ENCODE measurements around the gene ANXA6.
A peak's percentile ranks its signal among the peaks of the same experiment; 100 is the strongest.

The ANXA6 gene

GRCh38 chr5:151083081-151083676, 74.4 kb downstream of the ANXA6 start:
- Mint-ChIP-seq H3K4me3 (peak overlapping the region; percentile 83), H3K4me1 (ENCODE audit: low read depth) (peaks cover 71% of the 10 kb centered on the region), H3K27ac (peak overlapping the region; percentile 61), H3K9me3 (ENCODE audit: low read depth) (no peaks in the 10 kb centered on the region), H3K27me3 (no peaks in the 10 kb centered on the region), H3K36me3 (peaks cover 2% of the 10 kb centered on the region)

GRCh38 chr5:151082282-151082902, 75.2 kb downstream of the ANXA6 start:
- peak overlapping the region; percentile 83 for H3K4me3 Mint-ChIP-seq
- H3K27me3 Mint-ChIP-seq, result no peaks in the 10 kb centered on the region
- H3K27ac Mint-ChIP-seq, result peak overlapping the region; percentile 37
- peaks cover 76% of the 10 kb centered on the region for H3K4me1 Mint-ChIP-seq (ENCODE audit: low read depth)
- H3K36me3 Mint-ChIP-seq, result peaks cover 6% of the 10 kb centered on the region
- H3K9me3 Mint-ChIP-seq (ENCODE audit: low read depth), result no peaks in the 10 kb centered on the region

GRCh38 chr5:151081431-151082281, 75.9 kb downstream of the ANXA6 start:
- Mint-ChIP-seq H3K4me1 (ENCODE audit: low read depth) (peaks cover 77% of the 10 kb centered on the region), H3K27ac (peak overlapping the region; percentile 85), H3K36me3 (peaks cover 8% of the 10 kb centered on the region), H3K4me3 (peak overlapping the region; percentile 83), H3K27me3 (no peaks in the 10 kb centered on the region), H3K9me3 (ENCODE audit: low read depth) (no peaks in the 10 kb centered on the region)

- Mint-ChIP-seq H3K27ac (peak within 1 kb of the TSS; percentile 95), H3K36me3 (peaks cover 8% of the 10 kb centered on the region), H3K4me1 (ENCODE audit: low read depth) (peaks cover 78% of the 10 kb centered on the region), H3K4me3 (peak within 1 kb of the TSS; percentile 96), H3K9me3 (ENCODE audit: low read depth) (no peaks in the 10 kb centered on the region), H3K27me3 (no peaks in the 10 kb centered on the region)
Measured at GRCh38 chr5:151080613-151081430, 76.8 kb downstream of the ANXA6 start, which contains the start of gene TNIP1. TNIP1 (minus strand) TSS chr5:151081034; CDS start chr5:151065095, 15,939 bp downstream.

- no peaks in the 10 kb centered on the region for H3K27me3 Mint-ChIP-seq
- peak overlapping the region; percentile 95 for H3K27ac Mint-ChIP-seq
- H3K36me3 Mint-ChIP-seq, result peaks cover 8% of the 10 kb centered on the region
- peak overlapping the region; percentile 96 for H3K4me3 Mint-ChIP-seq
- H3K9me3 Mint-ChIP-seq (ENCODE audit: low read depth), result no peaks in the 10 kb centered on the region
- H3K4me1 Mint-ChIP-seq (ENCODE audit: low read depth), result peaks cover 77% of the 10 kb centered on the region
Measured at GRCh38 chr5:151079838-151080612, 77.6 kb downstream of the ANXA6 start.

- H3K27me3 Mint-ChIP-seq, result no peaks in the 10 kb centered on the region
- peaks cover 75% of the 10 kb centered on the region for H3K4me1 Mint-ChIP-seq (ENCODE audit: low read depth)
- H3K4me3 Mint-ChIP-seq, result peak overlapping the region; percentile 96
- H3K27ac Mint-ChIP-seq, result peak overlapping the region; percentile 95
- no peaks in the 10 kb centered on the region for H3K9me3 Mint-ChIP-seq (ENCODE audit: low read depth)
- peaks cover 8% of the 10 kb centered on the region for H3K36me3 Mint-ChIP-seq
Measured at GRCh38 chr5:151078490-151079262, 78.9 kb downstream of the ANXA6 start.

- Mint-ChIP-seq H3K4me3 (peak overlapping the region; percentile 96), H3K27me3 (no peaks in the 10 kb centered on the region), H3K4me1 (ENCODE audit: low read depth) (peaks cover 69% of the 10 kb centered on the region), H3K9me3 (ENCODE audit: low read depth) (no peaks in the 10 kb centered on the region), H3K27ac (peak overlapping the region; percentile 95), H3K36me3 (peaks cover 8% of the 10 kb centered on the region)
Measured at GRCh38 chr5:151077967-151078366, 79.6 kb downstream of the ANXA6 start.

GRCh38 chr5:151077419-151077818, 80.2 kb downstream of the ANXA6 start:
- Mint-ChIP-seq H3K36me3 (peaks cover 8% of the 10 kb centered on the region), H3K4me3 (peak overlapping the region; percentile 96), H3K4me1 (ENCODE audit: low read depth) (peaks cover 67% of the 10 kb centered on the region)

GRCh38 chr5:151076616-151077015, 81.0 kb downstream of the ANXA6 start:
- Mint-ChIP-seq H3K4me1 (ENCODE audit: low read depth) (peaks cover 69% of the 10 kb centered on the region), H3K9me3 (ENCODE audit: low read depth) (no peaks in the 10 kb centered on the region), H3K27ac (peak overlapping the region; percentile 95), H3K4me3 (peak overlapping the region; percentile 96), H3K27me3 (no peaks in the 10 kb centered on the region), H3K36me3 (peaks cover 8% of the 10 kb centered on the region)

More at GRCh38 chr5:151077419-151077818, 80.2 kb downstream of the ANXA6 start:
- H3K9me3 Mint-ChIP-seq (ENCODE audit: low read depth), result no peaks in the 10 kb centered on the region
- H3K27me3 Mint-ChIP-seq, result no peaks in the 10 kb centered on the region
- peak overlapping the region; percentile 95 for H3K27ac Mint-ChIP-seq

GRCh38 chr5:151075698-151076331, 81.8 kb downstream of the ANXA6 start:
- no peaks in the 10 kb centered on the region for H3K27me3 Mint-ChIP-seq
- peak overlapping the region; percentile 96 for H3K4me3 Mint-ChIP-seq
- H3K27ac Mint-ChIP-seq, result peak overlapping the region; percentile 95
- peaks cover 8% of the 10 kb centered on the region for H3K36me3 Mint-ChIP-seq
- H3K4me1 Mint-ChIP-seq (ENCODE audit: low read depth), result peaks cover 76% of the 10 kb centered on the region
- H3K9me3 Mint-ChIP-seq (ENCODE audit: low read depth), result no peaks in the 10 kb centered on the region

GRCh38 chr5:151074557-151074956, 83.0 kb downstream of the ANXA6 start:
- H3K27ac Mint-ChIP-seq, result no peak overlapping the region
- H3K36me3 Mint-ChIP-seq, result peaks cover 10% of the 10 kb centered on the region

GRCh38 chr5:151073280-151073679, 84.3 kb downstream of the ANXA6 start:
- Mint-ChIP-seq H3K4me3 (no peak overlapping the region), H3K9me3 (ENCODE audit: low read depth) (no peaks in the 10 kb centered on the region), H3K36me3 (peaks cover 10% of the 10 kb centered on the region), H3K27me3 (no peaks in the 10 kb centered on the region), H3K27ac (no peak overlapping the region), H3K4me1 (ENCODE audit: low read depth) (peaks cover 85% of the 10 kb centered on the region)

More at GRCh38 chr5:151074557-151074956, 83.0 kb downstream of the ANXA6 start:
- H3K27me3 Mint-ChIP-seq, result no peaks in the 10 kb centered on the region
- H3K4me3 Mint-ChIP-seq, result no peak overlapping the region
- peaks cover 82% of the 10 kb centered on the region for H3K4me1 Mint-ChIP-seq (ENCODE audit: low read depth)
- no peaks in the 10 kb centered on the region for H3K9me3 Mint-ChIP-seq (ENCODE audit: low read depth)

- no peak overlapping the region for H3K4me3 Mint-ChIP-seq
- no peaks in the 10 kb centered on the region for H3K27me3 Mint-ChIP-seq
- H3K9me3 Mint-ChIP-seq (ENCODE audit: low read depth), result no peaks in the 10 kb centered on the region
- peaks cover 4% of the 10 kb centered on the region for H3K36me3 Mint-ChIP-seq
- peak overlapping the region; percentile 51 for H3K27ac Mint-ChIP-seq
- H3K4me1 Mint-ChIP-seq (ENCODE audit: low read depth), result peaks cover 85% of the 10 kb centered on the region
Measured at GRCh38 chr5:151072630-151073025, 85.0 kb downstream of the ANXA6 start.
